Loucy (cell line): ENCODE results near the gene KIF2B.

ENCODE experiments used
- H2AFZ ChIP-seq: fragments of 200-600 bp; sonication (generic); 2 replicates; pipeline ENCODE4 v1.6.0; 2016; ENCODE audit warnings: antibody characterized with exemption, mild to moderate bottlenecking, low read length, moderate library complexity
- H3F3A ChIP-seq: fragments of 200-600 bp; 2 replicates; pipeline ENCODE4 v1.6.0; 2016; ENCODE audit warnings: antibody characterized with exemption, low read depth, mild to moderate bottlenecking
- H3K27me3 ChIP-seq: fragments of 200-600 bp; sonication (generic); 2 replicates; pipeline ENCODE4 v1.6.1; 2014; ENCODE audit warnings: low read length, mild to moderate bottlenecking; ENCODE audit not compliant: insufficient read depth, poor library complexity, severe bottlenecking
- H3K36me3 ChIP-seq: fragments of 200-600 bp; sonication (generic); 2 replicates; pipeline ENCODE4 v1.6.1; 2016; ENCODE audit warnings: low read length; ENCODE audit not compliant: insufficient read depth
- H3K4me1 ChIP-seq: fragments of 200-600 bp; sonication (generic); 2 replicates; pipeline ENCODE4 v1.5.1; 2014; ENCODE audit warnings: low read length, mild to moderate bottlenecking; ENCODE audit not compliant: insufficient read depth, poor library complexity, severe bottlenecking
- H3K4me2 ChIP-seq: fragments of 200-600 bp; sonication (generic); 2 replicates; pipeline ENCODE4 v1.6.0; 2014; ENCODE audit warnings: antibody characterized with exemption, low read length, low read depth, mild to moderate bottlenecking; ENCODE audit not compliant: poor library complexity, severe bottlenecking
- H3K4me3 ChIP-seq: fragments of 200-600 bp; sonication (generic); 2 replicates; pipeline ENCODE4 v1.5.1; 2014; ENCODE audit warnings: low read length, mild to moderate bottlenecking, mixed read lengths; ENCODE audit not compliant: poor library complexity, severe bottlenecking
- H3K79me2 ChIP-seq: fragments of 200-600 bp; sonication (generic); 2 replicates; pipeline ENCODE4 v1.6.1; 2014; ENCODE audit warnings: low read length; ENCODE audit not compliant: insufficient read depth
- H3K9ac ChIP-seq: fragments of 200-600 bp; sonication (generic); 2 replicates; pipeline ENCODE4 v1.6.0; 2014; ENCODE audit warnings: mild to moderate bottlenecking, low read depth, low read length, moderate library complexity; ENCODE audit not compliant: poor library complexity, severe bottlenecking
- H3K9me2 ChIP-seq: fragments of 200-600 bp; sonication (generic); replicated peaks from 2 replicates; pipeline ENCODE4 v1.6.1; 2016; ENCODE audit warnings: low read depth, low read length, mixed read lengths
- H3K9me3 ChIP-seq: fragments of 200-600 bp; sonication (generic); 2 replicates; pipeline ENCODE4 v1.6.1; 2014; ENCODE audit warnings: mild to moderate bottlenecking, antibody characterized with exemption, low read length, low read depth; ENCODE audit not compliant: insufficient read depth
- H4K20me1 ChIP-seq: fragments of 200-600 bp; sonication (generic); 2 replicates; pipeline ENCODE4 v1.6.0; 2014; ENCODE audit warnings: antibody characterized with exemption, low read length, mild to moderate bottlenecking; ENCODE audit not compliant: insufficient read depth, poor library complexity, severe bottlenecking
- EZH2phosphoT487 ChIP-seq: fragments of 200-600 bp; IDR thresholded peaks from 2 replicates; pipeline ENCODE4 v1.6.1; 2018; ENCODE audit warnings: antibody characterized with exemption, mild to moderate bottlenecking, moderate library complexity, borderline replicate concordance
- TF ChIP-seq, protein P1 (sequence below): fragments of 200-600 bp; sonication (generic); conservative IDR thresholded peaks from 2 replicates; pipeline ENCODE4 v1.5.1; 2014; ENCODE audit warnings: mild to moderate bottlenecking, antibody characterized with exemption, low read length

Gene KIF2B

DNA sequence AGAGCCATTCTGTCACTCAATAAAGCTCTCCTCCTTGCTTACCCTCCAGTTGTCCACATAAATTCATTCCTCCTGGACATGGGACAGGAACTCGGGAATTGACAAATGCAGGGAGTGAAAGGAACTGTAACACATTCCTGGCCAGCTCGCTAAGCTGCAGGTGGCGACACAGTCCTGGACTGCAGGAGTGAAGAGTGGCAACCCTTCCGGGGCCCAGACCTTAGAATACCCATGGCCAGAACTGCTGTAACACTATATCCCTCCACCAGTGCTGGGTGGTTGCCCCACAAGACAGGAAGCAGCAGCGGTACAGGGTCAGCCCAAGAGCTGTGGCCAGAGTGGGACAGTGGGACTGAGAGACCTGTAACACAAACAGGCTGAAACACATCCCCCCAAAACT is 30.3 kb upstream of the KIF2B start:
- Histone ChIP-seq H3K4me1 (no peaks in the 10 kb centered on the region), H3K4me3 (no peak overlapping the region), H3K9me2 (no peaks in the 10 kb centered on the region), H3K36me3 (no peaks in the 10 kb centered on the region), H3K4me2 (no peak overlapping the region), H3K9me3 (no peaks in the 10 kb centered on the region), H3F3A (no peaks in the 10 kb centered on the region), H3K79me2 (no peaks in the 10 kb centered on the region), H3K9ac (no peak overlapping the region), H2AFZ (no peak overlapping the region), H3K27me3 (no peaks in the 10 kb centered on the region), H4K20me1 (no peaks in the 10 kb centered on the region)
- TF ChIP-seq EZH2phosphoT487, result no peak
- TF ChIP-seq, protein P1, sequence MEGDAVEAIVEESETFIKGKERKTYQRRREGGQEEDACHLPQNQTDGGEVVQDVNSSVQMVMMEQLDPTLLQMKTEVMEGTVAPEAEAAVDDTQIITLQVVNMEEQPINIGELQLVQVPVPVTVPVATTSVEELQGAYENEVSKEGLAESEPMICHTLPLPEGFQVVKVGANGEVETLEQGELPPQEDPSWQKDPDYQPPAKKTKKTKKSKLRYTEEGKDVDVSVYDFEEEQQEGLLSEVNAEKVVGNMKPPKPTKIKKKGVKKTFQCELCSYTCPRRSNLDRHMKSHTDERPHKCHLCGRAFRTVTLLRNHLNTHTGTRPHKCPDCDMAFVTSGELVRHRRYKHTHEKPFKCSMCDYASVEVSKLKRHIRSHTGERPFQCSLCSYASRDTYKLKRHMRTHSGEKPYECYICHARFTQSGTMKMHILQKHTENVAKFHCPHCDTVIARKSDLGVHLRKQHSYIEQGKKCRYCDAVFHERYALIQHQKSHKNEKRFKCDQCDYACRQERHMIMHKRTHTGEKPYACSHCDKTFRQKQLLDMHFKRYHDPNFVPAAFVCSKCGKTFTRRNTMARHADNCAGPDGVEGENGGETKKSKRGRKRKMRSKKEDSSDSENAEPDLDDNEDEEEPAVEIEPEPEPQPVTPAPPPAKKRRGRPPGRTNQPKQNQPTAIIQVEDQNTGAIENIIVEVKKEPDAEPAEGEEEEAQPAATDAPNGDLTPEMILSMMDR, result no peak

DNA sequence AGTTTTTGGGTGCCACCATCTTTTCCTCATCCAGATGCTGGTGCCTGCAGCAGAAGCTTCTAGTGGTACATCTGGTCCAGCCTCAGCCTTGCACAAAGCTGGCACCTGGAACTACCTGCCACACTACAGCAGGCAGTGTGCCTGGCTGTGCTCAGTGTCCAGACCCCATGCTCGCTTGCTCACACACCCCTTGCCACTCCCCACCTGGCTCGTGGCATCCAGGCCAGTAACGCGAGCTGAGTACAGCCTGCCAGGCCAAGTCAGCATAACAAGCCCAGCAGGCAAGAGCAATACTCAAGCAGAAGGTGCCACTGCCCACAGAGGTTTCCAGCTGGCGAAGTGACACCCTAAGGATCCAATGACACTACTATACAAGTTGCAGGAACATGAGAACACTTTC is 29.7 kb upstream of the KIF2B start:
- H3K9ac ChIP-seq, result no peak overlapping the region
- no peaks in the 10 kb centered on the region for H3K79me2 ChIP-seq
- no peaks in the 10 kb centered on the region for H3K9me2 ChIP-seq
- no peaks in the 10 kb centered on the region for H3F3A ChIP-seq
- TF ChIP-seq EZH2phosphoT487, result no peak
- TF ChIP-seq, protein P1, result no peak
- no peak overlapping the region for H3K4me3 ChIP-seq
- no peaks in the 10 kb centered on the region for H3K36me3 ChIP-seq
- H3K27me3 ChIP-seq, result no peaks in the 10 kb centered on the region
- H3K4me2 ChIP-seq, result no peak overlapping the region
- no peaks in the 10 kb centered on the region for H4K20me1 ChIP-seq
- no peak overlapping the region for H2AFZ ChIP-seq
- no peaks in the 10 kb centered on the region for H3K4me1 ChIP-seq
- no peaks in the 10 kb centered on the region for H3K9me3 ChIP-seq

DNA sequence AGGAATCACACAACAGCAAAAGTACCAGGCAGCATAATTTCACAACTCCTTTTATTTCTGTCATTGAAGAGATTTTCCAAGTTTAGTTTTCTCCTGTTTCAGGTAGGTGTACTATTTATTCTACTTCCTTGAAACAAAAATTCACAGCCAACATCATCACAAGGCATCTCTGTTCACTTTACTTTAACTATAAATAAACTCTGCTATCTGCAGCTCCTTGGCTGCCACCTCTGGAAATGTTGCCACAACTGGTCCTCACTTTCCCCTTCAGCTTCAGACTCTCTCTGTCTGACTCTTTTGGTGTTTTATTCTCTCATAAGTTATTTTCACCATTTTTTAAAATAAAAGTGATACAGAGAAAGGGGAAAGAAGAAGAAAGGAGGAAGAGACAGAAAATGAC is 27.9 kb upstream of the KIF2B start:
- H3K4me3 ChIP-seq, result no peak overlapping the region
- no peak for TF ChIP-seq EZH2phosphoT487
- H3K36me3 ChIP-seq, result no peaks in the 10 kb centered on the region
- no peaks in the 10 kb centered on the region for H4K20me1 ChIP-seq
- no peaks in the 10 kb centered on the region for H3K4me1 ChIP-seq
- H3K27me3 ChIP-seq, result no peaks in the 10 kb centered on the region
- H3K9me2 ChIP-seq, result no peaks in the 10 kb centered on the region
- no peak overlapping the region for H2AFZ ChIP-seq
- no peak overlapping the region for H3K9ac ChIP-seq
- H3K4me2 ChIP-seq, result no peak overlapping the region
- H3F3A ChIP-seq, result no peaks in the 10 kb centered on the region
- H3K79me2 ChIP-seq, result no peaks in the 10 kb centered on the region
- no peaks in the 10 kb centered on the region for H3K9me3 ChIP-seq

DNA sequence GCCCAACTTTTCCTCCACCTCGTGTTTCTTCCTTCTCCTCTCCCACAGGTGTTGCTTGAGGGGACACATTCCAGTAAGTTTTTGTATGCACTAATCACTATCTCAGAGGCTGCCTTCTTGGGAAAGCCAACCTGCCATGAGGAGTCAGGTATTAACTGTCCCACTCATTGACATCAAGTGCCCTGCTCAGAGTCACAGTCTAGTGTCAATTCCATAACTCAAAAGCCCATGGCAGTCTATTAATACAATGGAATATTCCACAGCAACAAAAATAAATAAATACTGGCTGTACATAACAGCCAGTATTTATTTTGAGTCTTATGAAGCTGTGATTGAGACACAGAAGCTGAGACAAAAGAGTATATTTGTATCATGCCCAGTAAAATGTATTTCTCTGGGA is 26.1 kb upstream of the KIF2B start:
- Histone ChIP-seq H3K79me2 (no peaks in the 10 kb centered on the region), H3F3A (no peaks in the 10 kb centered on the region), H3K4me3 (no peak overlapping the region), H3K9me2 (no peaks in the 10 kb centered on the region), H3K9ac (no peak overlapping the region), H3K36me3 (no peaks in the 10 kb centered on the region), H2AFZ (no peak overlapping the region), H3K27me3 (no peaks in the 10 kb centered on the region), H4K20me1 (no peaks in the 10 kb centered on the region), H3K4me2 (no peak overlapping the region), H3K9me3 (no peaks in the 10 kb centered on the region), H3K4me1 (no peaks in the 10 kb centered on the region)
- no peak for TF ChIP-seq EZH2phosphoT487
- TF ChIP-seq, protein P1, result no peak
